Measurements from ENCODE around the gene CFAP410.
A peak's percentile ranks its signal among the peaks of the same experiment; 100 is the strongest.

DNA sequence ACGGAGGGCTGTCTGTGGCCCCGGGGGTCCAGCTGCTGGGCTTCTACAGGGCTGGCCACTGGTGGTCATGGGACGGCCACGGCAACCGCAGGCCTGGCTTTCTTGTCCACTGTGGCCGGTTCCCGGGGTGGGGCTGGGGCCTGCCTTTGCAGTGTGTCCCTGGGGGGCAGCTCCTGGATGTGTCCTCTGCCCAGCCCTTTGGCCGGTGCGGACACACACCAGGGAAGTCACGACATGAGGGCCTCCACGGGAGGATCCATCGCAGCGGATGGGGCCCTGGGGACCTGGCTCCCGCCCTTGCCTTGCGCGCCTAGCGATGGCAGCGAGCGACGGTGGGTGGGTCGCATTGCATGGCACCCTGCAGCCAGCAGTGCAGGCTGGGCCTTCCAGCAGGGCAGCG lies 21.3 kb downstream of the CFAP410 start:
- TF ChIP-seq CTCF (IDR thresholded peaks at IDR 0.05 in 8 of 11, conservative IDR thresholded peaks at IDR 0.05 in 3 of 11) (no peak), POLR2AphosphoS5 (IDR thresholded peaks at IDR 0.05) (peak in 1 of 3 donors; percentile 47), POLR2A (IDR thresholded peaks at IDR 0.05) (no peak)

Data from spleen (tissue), 7 donors.